IPS DF 6.9 (cell line): Measurements from ENCODE around the gene WWTR1.
A peak's percentile ranks its signal among the peaks of the same experiment; 100 is the strongest.

Experiments
- DNase-seq: peaks from one replicate; pipeline ENCODE4 v3.0.0-alpha.2; 2013; ENCODE audit warnings: low read depth, low spot score
- H3K27ac ChIP-seq: one replicate; pipeline ENCODE4 v1.5.1; 2013; ENCODE audit warnings: low read length, control low read depth
- H3K27me3 ChIP-seq: 2 replicates; pipeline ENCODE4 v1.6.1; 2013; ENCODE audit warnings: mild to moderate bottlenecking, low read length; ENCODE audit not compliant: control insufficient read depth, insufficient read depth
- H3K36me3 ChIP-seq: 2 replicates; pipeline ENCODE4 v1.6.1; 2013; ENCODE audit warnings: low read length; ENCODE audit not compliant: control insufficient read depth, insufficient read depth
- H3K4me1 ChIP-seq: 2 replicates; pipeline ENCODE4 v1.6.1; 2013; ENCODE audit warnings: low read length; ENCODE audit not compliant: control insufficient read depth, insufficient read depth
- H3K4me3 ChIP-seq: 2 replicates; pipeline ENCODE4 v1.5.1; 2013; ENCODE audit warnings: mild to moderate bottlenecking, low read length
- H3K9me3 ChIP-seq: 2 replicates; pipeline ENCODE4 v1.6.1; 2013; ENCODE audit warnings: low read length, inconsistent platforms; ENCODE audit not compliant: control insufficient read depth, insufficient read depth
- WGBS: extraction: QIAGEN DNeasy Blood & Tissue Kit; methylation state at CpG from one replicate; pipeline ENCODE4 v1.1.7; 2013; ENCODE audit warnings: mixed read lengths, missing lambda C conversion rate; ENCODE audit not compliant: insufficient read length, insufficient coverage; 5-methylcytosine and 5-hydroxymethylcytosine counted together

WWTR1 gene

DNA sequence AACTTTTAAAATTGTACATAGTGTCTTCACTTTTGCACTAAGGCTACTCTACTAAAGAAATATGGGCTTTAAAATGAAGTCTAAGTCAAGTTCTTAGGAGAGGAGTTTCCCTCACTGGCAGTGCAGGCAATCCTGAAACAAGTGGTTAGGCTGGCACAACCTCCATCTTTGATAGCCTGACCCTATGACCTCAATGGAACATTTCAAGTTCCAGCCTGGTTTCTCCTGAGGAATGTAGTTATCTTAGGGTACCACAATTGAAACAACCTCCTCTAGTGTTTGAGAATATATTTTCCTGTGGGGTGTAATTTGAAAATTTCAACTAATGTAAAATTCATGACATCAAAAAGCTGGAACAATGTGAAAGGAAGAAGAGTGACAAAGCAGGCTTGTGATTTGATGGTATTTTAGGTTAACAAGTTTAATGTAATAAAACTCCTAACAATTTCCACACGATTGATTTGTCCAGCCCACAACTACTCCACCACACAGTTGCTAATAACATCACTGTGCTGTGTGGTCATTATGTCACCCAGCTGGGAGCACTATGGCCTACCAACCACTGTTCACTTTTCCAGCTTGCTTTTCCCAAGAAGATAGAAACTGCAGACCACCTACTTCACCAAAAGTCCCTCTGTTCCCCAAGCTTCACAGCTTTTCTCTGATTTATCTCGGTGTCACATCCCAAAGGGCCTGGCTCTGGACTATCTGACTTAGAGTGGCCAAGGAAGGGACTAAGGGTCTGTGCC, 1.8 kb downstream of the WWTR1 start:
- H3K9me3 ChIP-seq, result no peaks in the 10 kb centered on the region
- no peak overlapping the region for H3K27ac ChIP-seq
- no peak for DNase-seq
- peak overlapping the region; percentile 29; the same call in 1 of the 2 replicates for H3K4me3 ChIP-seq
- WGBS, result no CpG with 5 or more reads among the region's 2 CpGs
- H3K27me3 ChIP-seq, result no peaks in the 10 kb centered on the region
- H3K36me3 ChIP-seq, result no peaks in the 10 kb centered on the region
- H3K4me1 ChIP-seq, result 0 out of 2 replicates have a peak, but pooled peaks cover 1% of the 10 kb centered on the region

DNA sequence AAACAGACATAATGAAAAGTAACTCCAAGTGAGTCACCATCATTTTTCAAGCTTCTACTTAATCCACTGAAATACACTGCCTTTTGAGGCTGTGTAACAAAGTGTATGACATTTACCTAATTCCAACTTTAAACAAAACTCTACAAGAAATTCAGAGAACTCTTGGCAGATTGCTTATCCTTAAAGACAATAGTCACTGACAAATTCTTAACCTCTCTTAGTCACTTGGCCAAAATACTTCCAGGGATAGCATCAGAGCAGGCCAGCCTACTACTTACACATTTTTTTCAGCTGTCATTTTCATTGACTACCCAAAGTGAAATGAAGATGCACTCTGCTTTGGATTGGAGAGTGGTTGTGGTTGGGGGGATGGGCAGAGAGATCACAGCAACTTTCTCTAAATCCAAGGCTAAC, 3.6 kb downstream of the WWTR1 start:
- Histone ChIP-seq H3K4me3 (no peak overlapping the region), H3K27me3 (no peaks in the 10 kb centered on the region)

DNA sequence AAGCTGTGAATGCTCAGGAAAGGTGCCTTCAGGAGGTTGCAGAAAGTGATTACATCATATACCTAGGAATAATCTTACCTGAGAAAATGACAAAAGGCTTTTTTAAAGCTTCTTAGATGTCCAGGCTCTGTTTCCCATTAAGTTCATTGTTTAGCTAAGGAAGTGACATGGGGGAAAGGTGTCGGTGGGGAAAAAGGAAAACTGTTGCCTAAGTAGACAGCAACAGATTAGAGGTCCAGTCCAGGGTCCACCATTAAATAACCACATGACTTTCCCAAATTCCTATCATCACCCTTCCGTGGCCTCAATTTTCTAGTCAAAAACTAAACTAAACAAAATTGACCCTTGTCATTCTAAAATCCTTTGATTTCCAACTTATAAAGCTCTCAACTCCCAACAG, 4.3 kb downstream of the WWTR1 start:
- no CpG with 5 or more reads among the region's 2 CpGs for WGBS
- Histone ChIP-seq H3K36me3 (no peaks in the 10 kb centered on the region), H3K27ac (no peak overlapping the region), H3K4me3 (no peak overlapping the region), H3K27me3 (no peaks in the 10 kb centered on the region), H3K4me1 (0 out of 2 replicates have a peak, but pooled peaks cover 1% of the 10 kb centered on the region), H3K9me3 (no peaks in the 10 kb centered on the region)
- DNase-seq, result no peak

More for the DNA sequence above, 3.6 kb downstream of the WWTR1 start:
- no peak for DNase-seq
- 0 out of 2 replicates have a peak, but pooled peaks cover 1% of the 10 kb centered on the region for H3K4me1 ChIP-seq
- H3K27ac ChIP-seq, result no peak overlapping the region
- no peaks in the 10 kb centered on the region for H3K9me3 ChIP-seq
- no peaks in the 10 kb centered on the region for H3K36me3 ChIP-seq

DNA sequence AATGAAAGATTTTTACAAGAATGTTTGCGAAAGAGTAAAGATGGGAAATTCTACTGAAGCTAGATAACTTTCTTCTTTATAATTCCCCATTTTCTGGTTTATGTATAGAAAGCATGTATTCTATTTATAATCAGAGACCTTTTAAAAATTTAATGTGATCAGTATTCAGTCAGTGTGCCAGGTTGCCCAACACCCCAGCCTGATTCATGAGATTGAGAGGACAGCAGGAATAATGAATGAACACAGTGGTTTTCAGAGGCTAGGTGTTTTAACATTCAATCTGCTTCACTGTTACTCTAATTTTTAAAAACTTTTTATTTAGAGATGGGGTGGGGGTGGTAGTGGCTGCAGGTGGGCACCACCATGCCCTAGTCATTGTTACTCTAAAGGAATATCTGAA, 4.7 kb downstream of the WWTR1 start:
- H3K27ac ChIP-seq, result no peak overlapping the region
- no peaks in the 10 kb centered on the region for H3K36me3 ChIP-seq
- 0 out of 2 replicates have a peak, but pooled peaks cover 1% of the 10 kb centered on the region for H3K4me1 ChIP-seq
- no peaks in the 10 kb centered on the region for H3K9me3 ChIP-seq
- no peaks in the 10 kb centered on the region for H3K27me3 ChIP-seq
- WGBS, result 100% methylated on average over 1 of the region's 1 CpG
- DNase-seq, result no peak
- H3K4me3 ChIP-seq, result no peak overlapping the region

DNA sequence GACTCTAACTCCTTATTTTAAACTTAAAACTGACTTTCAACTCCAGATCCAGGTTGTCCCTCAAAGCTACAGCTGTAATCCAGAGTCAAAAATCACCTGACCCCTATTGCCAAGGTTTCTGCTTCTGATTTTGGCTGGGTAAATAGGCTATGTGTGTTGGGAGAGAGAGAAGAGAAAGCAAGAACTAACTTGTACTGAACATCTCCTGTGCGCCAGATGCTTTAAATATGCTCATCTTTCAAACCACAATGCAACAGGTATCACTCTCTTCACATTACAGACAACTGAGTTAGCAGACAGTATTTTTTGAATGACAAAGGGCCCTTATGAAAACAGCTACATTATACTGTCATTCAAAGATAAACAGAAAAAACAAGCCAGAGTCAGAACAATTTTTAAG, 7.0 kb downstream of the WWTR1 start:
- H3K27me3 ChIP-seq, result no peaks in the 10 kb centered on the region
- H3K36me3 ChIP-seq, result no peaks in the 10 kb centered on the region
- no peak overlapping the region for H3K4me3 ChIP-seq
- H3K27ac ChIP-seq, result no peak overlapping the region
- no peak for DNase-seq
- no peaks in the 10 kb centered on the region for H3K9me3 ChIP-seq
- no peaks in the 10 kb centered on the region for H3K4me1 ChIP-seq
- WGBS, result no CpG with 5 or more reads among the region's 1 CpG

- DNase-seq, result no peak
- Histone ChIP-seq H3K4me3 (no peak overlapping the region), H3K27ac (no peak overlapping the region), H3K9me3 (no peaks in the 10 kb centered on the region), H3K4me1 (no peaks in the 10 kb centered on the region), H3K36me3 (no peaks in the 10 kb centered on the region), H3K27me3 (no peaks in the 10 kb centered on the region)
- WGBS, result no CpG with 5 or more reads among the region's 3 CpGs
Measured at GRCh38 chr3:149648525-149648924, 9.3 kb downstream of the WWTR1 start.

DNA sequence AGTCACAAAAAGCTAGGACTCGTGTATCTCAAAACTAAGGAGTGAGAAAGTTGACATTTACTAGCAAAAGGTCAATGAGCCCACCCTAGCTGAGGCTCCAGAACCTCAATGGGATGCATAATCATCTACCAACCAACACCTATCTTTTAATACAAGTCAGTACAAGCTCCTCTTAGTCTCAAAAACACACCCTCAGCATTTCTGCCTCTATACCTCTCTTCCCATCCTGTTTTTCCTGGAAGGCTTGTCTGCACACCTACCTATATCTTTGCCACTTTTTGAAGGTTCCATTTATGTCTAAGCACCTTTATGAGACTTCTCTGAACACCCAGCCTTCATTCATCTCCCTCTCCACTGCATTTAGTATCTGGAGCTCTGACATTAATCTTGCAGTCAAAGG, 10.0 kb downstream of the WWTR1 start:
- no peaks in the 10 kb centered on the region for H3K4me1 ChIP-seq
- H3K4me3 ChIP-seq, result no peak overlapping the region
- no peaks in the 10 kb centered on the region for H3K9me3 ChIP-seq
- no peaks in the 10 kb centered on the region for H3K36me3 ChIP-seq
- H3K27me3 ChIP-seq, result no peaks in the 10 kb centered on the region
- no peak for DNase-seq
- no CpG with 5 or more reads among the region's 1 CpG for WGBS
- no peak overlapping the region for H3K27ac ChIP-seq

GRCh38 chr3:149647285-149647684, 10.5 kb downstream of the WWTR1 start:
- Histone ChIP-seq H3K4me3 (no peak overlapping the region), H3K27ac (no peak overlapping the region), H3K27me3 (no peaks in the 10 kb centered on the region), H3K9me3 (no peaks in the 10 kb centered on the region), H3K4me1 (no peaks in the 10 kb centered on the region), H3K36me3 (no peaks in the 10 kb centered on the region)
- WGBS, result no CpG with 5 or more reads among the region's 4 CpGs
- no peak for DNase-seq

DNA sequence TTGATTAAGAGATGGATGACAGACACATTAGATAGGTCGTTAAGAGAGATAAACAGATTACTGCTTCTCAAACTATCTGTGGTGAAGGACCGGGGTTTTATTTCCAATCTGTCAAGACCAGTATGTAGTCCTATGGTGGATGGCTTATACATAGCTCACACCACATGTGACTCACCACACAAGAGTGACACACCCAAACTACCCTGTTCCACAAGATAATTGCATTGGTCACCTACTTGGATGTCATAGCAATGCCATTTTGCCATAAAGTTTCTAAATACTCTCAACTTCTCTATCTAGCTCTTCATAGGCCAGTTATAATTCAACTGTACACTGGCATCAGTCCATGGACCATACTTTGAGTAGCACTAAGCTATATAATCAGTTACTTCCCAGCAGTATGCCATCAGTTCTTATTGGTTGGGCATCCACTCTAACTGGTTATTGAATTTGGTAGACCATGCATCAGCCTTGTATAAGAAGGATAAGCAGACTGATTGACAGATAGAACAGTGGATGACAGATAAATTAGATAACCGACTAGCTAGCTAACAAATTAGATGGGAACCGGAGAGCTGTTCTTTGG, 11.6 kb downstream of the WWTR1 start:
- Histone ChIP-seq H3K4me3 (no peak overlapping the region), H3K4me1 (no peaks in the 10 kb centered on the region), H3K27ac (no peak overlapping the region), H3K9me3 (no peaks in the 10 kb centered on the region), H3K27me3 (no peaks in the 10 kb centered on the region), H3K36me3 (no peaks in the 10 kb centered on the region)
- DNase-seq, result no peak
- 100% methylated on average over 1 of the region's 4 CpGs for WGBS

DNA sequence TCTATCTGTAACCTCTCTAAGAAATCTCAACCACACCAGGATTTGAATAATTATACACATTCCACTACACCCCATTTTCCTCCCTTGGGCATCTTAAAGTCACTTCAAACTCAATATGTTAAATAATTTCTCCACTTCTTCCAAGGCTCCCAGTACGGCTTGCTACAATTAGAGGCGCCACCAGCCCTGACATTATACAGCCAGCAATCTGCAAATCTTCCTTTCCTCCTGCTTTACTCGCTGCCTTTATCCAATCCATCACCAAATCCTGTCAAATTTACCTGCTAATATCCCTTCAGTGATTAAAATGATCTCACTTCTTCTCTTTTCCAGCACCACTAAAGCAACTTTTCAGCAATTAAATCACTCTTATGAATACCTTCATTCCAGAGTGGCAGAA, 13.9 kb downstream of the WWTR1 start:
- Histone ChIP-seq H3K4me1 (no peaks in the 10 kb centered on the region), H3K36me3 (no peaks in the 10 kb centered on the region), H3K9me3 (no peaks in the 10 kb centered on the region), H3K27me3 (no peaks in the 10 kb centered on the region), H3K27ac (no peak overlapping the region), H3K4me3 (no peak overlapping the region)
- no CpG with 5 or more reads among the region's 3 CpGs for WGBS
- no peak for DNase-seq

DNA sequence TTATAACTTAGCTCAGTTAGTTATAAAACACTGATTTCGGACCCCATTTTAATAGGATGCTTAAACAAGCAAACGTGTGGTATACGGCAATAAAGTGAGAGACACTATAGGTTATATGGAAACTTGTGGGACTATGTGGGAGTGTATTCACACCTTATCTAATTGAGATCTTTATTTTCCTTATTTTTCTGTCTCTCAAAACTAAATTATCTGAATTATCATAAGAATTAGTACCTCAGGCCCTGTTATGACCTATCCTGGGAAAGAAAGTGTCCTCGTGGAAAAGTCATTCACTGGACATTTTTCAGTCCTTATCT, 14.4 kb downstream of the WWTR1 start:
- H3K27ac ChIP-seq, result no peak overlapping the region
- DNase-seq, result no peak
- WGBS, result no CpG with 5 or more reads among the region's 4 CpGs
- no peak overlapping the region for H3K4me3 ChIP-seq
- no peaks in the 10 kb centered on the region for H3K9me3 ChIP-seq
- H3K4me1 ChIP-seq, result no peaks in the 10 kb centered on the region
- H3K36me3 ChIP-seq, result no peaks in the 10 kb centered on the region
- no peaks in the 10 kb centered on the region for H3K27me3 ChIP-seq
